ENCODE results near the gene ZNF74. TPM values are rescaled to one million over a fixed set of nuclear protein-coding genes. Genes with fewer than 3 reads are reported as not detected.
"Not testable (repeated sequence)": the region's sequence is repeated elsewhere in the genome, so short reads cannot be mapped to it uniquely, and the experiment has no call there.

ZNF74 gene
- total and polyA plus RNA-seq, 10 donors: 3.4 to 11.7 (median 6.6) TPM

DNA sequence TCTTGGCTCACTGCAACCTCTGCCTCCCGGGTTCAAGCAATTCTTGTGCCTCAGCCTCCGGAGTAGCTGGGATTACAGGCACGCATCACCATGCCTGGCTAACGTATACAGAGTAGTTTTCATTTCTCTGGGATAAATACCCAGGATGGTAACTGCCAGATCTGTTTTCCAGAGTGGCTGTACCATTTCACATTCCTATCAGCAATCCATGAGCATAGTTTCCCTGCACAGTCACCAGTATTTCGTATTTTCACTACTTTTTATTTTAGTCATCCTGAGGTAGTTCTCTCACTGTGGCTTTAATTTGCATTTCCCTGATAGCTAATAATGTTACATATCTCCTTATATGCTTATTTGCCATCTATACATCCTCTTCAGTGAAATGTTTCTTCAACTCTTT is 54.7 kb downstream of the ZNF74 start:
- no peak for TF ChIP-seq POLR2A (IDR thresholded peaks at IDR 0.05)
- TF ChIP-seq POLR2AphosphoS5 (IDR thresholded peaks at IDR 0.05): no peak
- TF ChIP-seq, protein P1, sequence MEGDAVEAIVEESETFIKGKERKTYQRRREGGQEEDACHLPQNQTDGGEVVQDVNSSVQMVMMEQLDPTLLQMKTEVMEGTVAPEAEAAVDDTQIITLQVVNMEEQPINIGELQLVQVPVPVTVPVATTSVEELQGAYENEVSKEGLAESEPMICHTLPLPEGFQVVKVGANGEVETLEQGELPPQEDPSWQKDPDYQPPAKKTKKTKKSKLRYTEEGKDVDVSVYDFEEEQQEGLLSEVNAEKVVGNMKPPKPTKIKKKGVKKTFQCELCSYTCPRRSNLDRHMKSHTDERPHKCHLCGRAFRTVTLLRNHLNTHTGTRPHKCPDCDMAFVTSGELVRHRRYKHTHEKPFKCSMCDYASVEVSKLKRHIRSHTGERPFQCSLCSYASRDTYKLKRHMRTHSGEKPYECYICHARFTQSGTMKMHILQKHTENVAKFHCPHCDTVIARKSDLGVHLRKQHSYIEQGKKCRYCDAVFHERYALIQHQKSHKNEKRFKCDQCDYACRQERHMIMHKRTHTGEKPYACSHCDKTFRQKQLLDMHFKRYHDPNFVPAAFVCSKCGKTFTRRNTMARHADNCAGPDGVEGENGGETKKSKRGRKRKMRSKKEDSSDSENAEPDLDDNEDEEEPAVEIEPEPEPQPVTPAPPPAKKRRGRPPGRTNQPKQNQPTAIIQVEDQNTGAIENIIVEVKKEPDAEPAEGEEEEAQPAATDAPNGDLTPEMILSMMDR (IDR thresholded peaks at IDR 0.05 in 8 of 11, conservative IDR thresholded peaks at IDR 0.05 in 3 of 11): no peak
- 89 to 93% (median 92%) methylated on average over 5 of the region's 5 CpGs for WGBS, 5 donors
- H3K9me3 ChIP-seq: no peaks in the 10 kb centered on the region
- intact Hi-C loops (cut with DNase I; ENCODE audit: low total_unique reads): no loop called here
- H3K27ac ChIP-seq: no peak overlapping the region
- H3K36me3 ChIP-seq: peaks cover 0 to 66% (median 30%) of the 10 kb centered on the region in 6 donors
- DNase-seq: no peak
- H3K4me3 ChIP-seq: no peak overlapping the region
- no peaks in the 10 kb centered on the region for H3K4me1 ChIP-seq
- no peaks in the 10 kb centered on the region for H3K27me3 ChIP-seq (replicated peaks in 1 of 7)

DNA sequence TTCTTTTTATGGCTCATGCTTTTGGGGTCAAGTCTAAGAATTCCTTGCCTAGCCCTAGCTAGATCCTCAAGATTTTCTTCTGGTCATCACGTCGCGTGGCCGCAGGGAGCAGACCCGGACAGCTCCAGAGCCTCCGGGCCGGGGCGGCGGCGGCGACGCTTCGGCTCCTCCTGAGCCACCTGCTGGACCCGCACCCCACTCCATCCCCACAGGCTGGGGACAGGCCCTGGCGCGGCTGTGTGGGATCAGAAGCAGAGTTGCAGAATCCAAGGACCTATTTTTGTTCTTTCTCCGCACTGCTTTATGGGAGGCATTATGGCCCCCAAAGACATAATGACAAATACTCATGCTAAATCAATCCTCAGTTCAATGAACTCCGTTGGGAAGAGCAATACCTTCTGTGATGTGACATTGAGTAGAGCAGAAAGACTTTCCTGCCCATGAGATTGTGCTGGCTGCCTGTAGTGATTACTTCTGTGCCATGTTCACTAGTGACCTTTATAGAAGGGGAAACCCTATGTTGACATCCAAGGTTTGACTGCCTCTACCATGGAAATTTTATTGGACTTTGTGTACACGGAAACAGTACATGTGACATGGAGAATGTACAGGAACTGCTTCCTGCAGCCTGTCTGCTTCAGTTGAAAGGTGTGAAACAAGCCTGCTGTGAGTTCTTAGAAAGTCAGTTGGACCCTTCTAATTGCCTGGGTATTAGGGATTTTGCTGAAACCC is 56.0 kb downstream of the ZNF74 start:
- 93 to 96% (median 96%) methylated on average over 19 of the region's 19 CpGs for WGBS, 5 donors
- no peaks in the 10 kb centered on the region for H3K27me3 ChIP-seq (replicated peaks in 1 of 7)
- peak; percentile 51 for DNase-seq
- H3K4me3 ChIP-seq: no peak overlapping the region
- peaks cover 0 to 65% (median 21%) of the 10 kb centered on the region in 6 donors for H3K36me3 ChIP-seq
- no peak overlapping the region for H3K27ac ChIP-seq
- TF ChIP-seq POLR2AphosphoS5 (IDR thresholded peaks at IDR 0.05): no peak
- TF ChIP-seq POLR2A (IDR thresholded peaks at IDR 0.05): no peak
- TF ChIP-seq, protein P1 (IDR thresholded peaks at IDR 0.05 in 8 of 11, conservative IDR thresholded peaks at IDR 0.05 in 3 of 11): no peak
- no peaks in the 10 kb centered on the region for H3K9me3 ChIP-seq
- intact Hi-C loops (cut with DNase I; ENCODE audit: low total_unique reads): no loop called here
- H3K4me1 ChIP-seq: peaks cover 0 to 13% (median under 1%) of the 10 kb centered on the region in 6 donors

DNA sequence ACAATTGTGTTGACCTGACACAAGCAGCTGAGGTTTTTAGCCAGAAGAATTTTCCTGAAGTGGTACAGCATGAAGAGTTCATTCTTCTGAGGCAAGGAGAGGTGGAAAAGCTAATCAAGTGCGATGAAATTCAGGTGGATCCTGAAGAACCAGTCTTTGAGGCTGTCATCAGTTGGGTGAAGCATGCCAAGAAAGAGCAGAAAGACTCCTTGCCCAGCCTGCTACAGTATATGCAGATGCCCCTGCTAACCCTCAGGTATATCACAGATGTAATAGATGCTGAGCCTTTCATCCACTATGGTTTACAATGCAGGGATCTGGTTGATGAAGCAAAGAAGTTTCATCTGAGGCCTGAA is 56.6 kb downstream of the ZNF74 start:
- no peak overlapping the region for H3K27ac ChIP-seq
- DNase-seq: no peak
- H3K4me3 ChIP-seq: no peak overlapping the region
- H3K9me3 ChIP-seq: no peaks in the 10 kb centered on the region
- no peaks in the 10 kb centered on the region for H3K27me3 ChIP-seq (replicated peaks in 1 of 7)
- intact Hi-C loops (cut with DNase I; ENCODE audit: low total_unique reads): no loop called here
- peaks cover 0 to 59% (median 16%) of the 10 kb centered on the region in 6 donors for H3K36me3 ChIP-seq
- TF ChIP-seq POLR2AphosphoS5 (IDR thresholded peaks at IDR 0.05) (no peak), POLR2A (IDR thresholded peaks at IDR 0.05) (no peak)
- TF ChIP-seq, protein P1 (IDR thresholded peaks at IDR 0.05 in 8 of 11, conservative IDR thresholded peaks at IDR 0.05 in 3 of 11): no peak
- WGBS, 5 donors: 73 to 100% (median 97%) methylated on average over 1 of the region's 1 CpG
- peaks cover 0 to 19% (median 3%) of the 10 kb centered on the region in 6 donors for H3K4me1 ChIP-seq

DNA sequence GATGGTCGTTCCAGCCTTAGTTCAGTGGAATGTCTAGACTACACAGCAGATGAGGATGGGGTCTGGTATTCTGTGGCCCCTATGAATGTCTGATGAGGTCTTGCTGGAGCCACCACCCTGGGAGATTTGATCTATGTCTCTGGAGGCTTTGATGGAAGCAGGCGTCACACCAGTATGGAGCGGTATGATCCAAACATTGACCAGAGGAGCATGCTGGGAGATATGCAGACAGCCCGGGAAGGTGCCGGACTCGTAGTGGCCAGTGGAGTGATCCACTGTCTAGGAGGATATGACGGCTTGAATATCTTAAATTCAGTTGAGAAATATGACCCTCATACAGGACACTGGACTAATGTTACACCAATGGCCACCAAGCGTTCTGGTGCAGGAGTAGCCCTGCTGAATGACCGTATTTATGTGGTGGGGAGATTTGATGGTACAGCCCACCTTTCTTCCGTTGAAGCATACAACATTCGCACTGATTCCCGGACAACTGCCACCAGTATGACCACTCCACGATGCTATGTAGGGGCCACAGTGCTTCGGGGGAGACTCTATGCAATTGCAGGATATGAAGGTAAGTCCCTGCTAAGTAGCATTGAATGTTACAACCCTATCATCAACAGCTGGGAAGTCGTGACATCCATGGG is 57.3 kb downstream of the ZNF74 start:
- intact Hi-C loops (cut with DNase I; ENCODE audit: low total_unique reads); H3K27ac ChIP-seq; H3K4me3 ChIP-seq; H3K9me3 ChIP-seq; H3K27me3 ChIP-seq (replicated peaks in 1 of 7): not testable (repeated sequence)
- WGBS, 5 donors: 94 to 97% (median 95%) methylated on average over 15 of the region's 15 CpGs
- H3K4me1 ChIP-seq: peaks cover 5 to 26% (median 10%) of the 10 kb centered on the region in 6 donors
- H3K36me3 ChIP-seq: peaks cover 0 to 52% (median 9%) of the 10 kb centered on the region in 6 donors
- DNase-seq: peak; percentile 23

Measured in spleen (tissue), 11 donors.